ENCODE results near the gene SLC39A12.

The SLC39A12 gene

GRCh38 chr10:17965649-17966235, 14.0 kb downstream of the SLC39A12 start:
- DNase-seq: no peak

DNA sequence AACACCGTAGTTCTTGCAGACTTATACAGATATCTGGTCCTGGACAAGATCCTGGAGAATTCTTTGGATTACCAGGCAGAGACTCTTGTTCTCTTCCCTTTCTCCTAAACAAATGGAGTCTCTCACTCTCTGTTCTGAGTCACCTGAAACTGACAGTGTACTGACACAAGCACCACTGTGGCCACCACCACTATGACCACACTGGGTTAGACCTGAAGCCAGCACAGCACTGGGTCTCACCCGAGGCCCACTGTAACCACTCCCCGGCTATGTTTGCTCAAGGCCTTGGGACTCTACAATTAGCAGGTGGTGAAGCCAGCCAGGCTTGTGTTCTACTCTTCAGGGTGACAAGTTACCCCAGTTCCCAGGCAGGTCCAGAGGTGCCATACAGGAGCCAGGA, 22.8 kb downstream of the SLC39A12 start:
- DNase-seq: no peak

GRCh38 chr10:17980846-17981565, 29.3 kb downstream of the SLC39A12 start:
- no peak for DNase-seq

GRCh38 chr10:17981766-17982380, 30.2 kb downstream of the SLC39A12 start:
- DNase-seq: no peak

- DNase-seq: no peak
Observed at GRCh38 chr10:17984056-17984455, 32.3 kb downstream of the SLC39A12 start.

DNA sequence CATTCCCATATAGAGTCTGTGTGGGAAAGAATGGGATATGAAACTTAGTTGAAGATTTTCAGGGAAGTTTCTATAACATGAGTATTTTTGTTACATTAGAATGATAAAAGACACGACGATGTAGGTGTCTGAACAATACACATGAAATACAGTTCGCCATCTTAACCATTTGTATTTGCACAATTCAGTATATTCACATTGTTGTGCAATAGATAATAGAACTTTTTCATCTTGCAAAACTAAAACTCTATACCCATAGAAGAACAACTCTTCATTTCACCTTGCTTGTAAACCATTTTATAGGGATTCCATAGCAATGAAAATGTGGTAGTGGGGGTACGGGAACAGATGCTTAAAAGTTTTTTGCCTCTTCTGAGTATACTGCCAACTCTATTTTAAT, 32.8 kb downstream of the SLC39A12 start:
- DNase-seq: no peak

DNA sequence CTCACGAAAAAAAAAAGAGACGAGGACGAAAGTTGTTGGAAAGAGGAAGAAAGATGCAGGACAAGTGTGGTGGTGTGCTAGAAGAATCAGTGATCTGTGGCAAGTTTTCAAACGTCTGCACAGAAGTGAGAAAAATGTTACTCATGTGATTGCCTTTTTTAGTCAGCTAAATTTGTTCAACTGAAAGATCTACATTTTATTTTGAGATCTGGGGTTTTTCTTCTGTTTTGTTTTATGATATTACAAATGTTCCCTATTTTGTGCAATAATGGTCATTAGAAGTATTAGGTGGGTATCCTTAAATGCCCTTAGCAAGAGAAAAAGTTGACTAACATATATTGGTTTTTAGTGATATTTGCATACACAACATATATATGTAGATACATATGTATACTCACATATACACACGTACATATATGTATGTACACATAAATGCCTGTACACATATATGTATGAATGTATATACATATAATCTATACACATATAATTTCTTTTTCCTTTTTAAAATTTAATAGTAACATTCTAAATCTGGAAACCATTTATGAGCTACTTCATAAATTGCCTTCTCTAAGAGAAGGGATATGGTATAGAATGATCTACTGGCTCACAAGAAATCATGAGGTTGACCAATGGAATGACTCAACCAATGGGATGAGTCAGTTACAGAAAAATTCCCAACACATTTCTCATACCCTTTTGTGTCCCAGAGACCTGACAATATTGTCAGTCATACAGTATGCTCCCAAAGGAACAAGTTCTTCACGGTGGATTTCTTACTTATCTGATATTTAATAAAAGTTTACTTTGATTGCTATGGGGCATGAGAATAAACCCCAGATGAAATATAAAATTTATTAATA, 38.4 kb downstream of the SLC39A12 start:
- DNase-seq: no peak

- no peak for DNase-seq
Observed at GRCh38 chr10:17992266-17992665, 40.5 kb downstream of the SLC39A12 start.

- no peak for DNase-seq
Observed at GRCh38 chr10:17993361-17993760, 41.6 kb downstream of the SLC39A12 start.

DNA sequence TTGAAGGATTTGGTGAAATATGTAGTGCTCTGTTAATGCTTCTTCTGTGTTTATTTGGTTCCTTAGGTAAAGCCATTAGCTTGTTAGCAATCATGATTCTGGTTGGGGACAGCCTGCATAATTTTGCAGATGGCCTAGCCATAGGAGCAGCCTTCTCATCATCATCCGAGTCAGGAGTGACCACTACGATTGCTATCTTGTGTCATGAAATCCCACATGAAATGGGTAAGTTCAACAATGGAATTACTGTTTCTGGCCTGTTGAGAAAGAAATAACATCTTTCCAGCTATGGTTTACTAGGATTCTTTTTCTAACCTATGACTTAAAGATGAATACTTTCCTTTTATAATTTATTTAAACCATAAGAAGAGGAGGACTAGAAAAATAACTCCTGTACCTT, 48.9 kb downstream of the SLC39A12 start:
- no peak for DNase-seq

DNA sequence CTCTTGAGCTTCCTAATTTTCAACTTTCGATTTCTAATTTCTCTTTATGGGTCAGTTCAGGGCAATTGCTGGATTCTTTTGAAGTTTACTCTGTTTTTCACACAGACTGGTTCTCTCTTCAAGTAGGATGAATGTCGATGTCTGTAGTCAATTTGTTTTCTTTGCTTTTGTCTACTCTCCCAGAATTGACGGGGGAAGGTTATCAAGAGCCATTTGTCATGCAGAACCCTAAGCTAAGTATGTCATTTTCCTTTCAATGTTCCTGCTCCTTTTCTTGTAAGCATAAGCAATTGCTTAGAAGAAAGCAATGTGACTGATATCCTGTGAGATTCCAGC, 53.7 kb downstream of the SLC39A12 start:
- no peak for DNase-seq

GRCh38 chr10:18005781-18006456, 54.2 kb downstream of the SLC39A12 start:
- DNase-seq: no peak

DNA sequence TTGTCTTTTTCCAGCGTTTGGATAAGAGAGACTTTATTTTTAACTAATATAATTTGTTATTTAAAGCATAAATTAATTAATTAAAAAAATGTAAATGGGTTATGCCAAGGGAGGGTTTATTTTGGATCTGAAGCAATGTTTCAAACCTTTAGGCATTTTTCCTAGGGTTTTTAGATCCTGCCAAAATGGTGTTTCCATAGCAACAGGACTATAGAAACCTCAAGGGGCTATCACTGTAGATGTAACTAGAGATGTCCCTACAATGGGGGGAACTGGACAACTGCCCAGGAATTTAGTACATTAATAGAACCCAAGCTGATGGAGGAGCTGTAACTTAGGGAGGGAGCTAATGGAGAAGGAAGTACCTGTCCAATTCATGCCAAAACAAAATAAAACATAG, 57.3 kb downstream of the SLC39A12 start:
- no peak for DNase-seq

DNA sequence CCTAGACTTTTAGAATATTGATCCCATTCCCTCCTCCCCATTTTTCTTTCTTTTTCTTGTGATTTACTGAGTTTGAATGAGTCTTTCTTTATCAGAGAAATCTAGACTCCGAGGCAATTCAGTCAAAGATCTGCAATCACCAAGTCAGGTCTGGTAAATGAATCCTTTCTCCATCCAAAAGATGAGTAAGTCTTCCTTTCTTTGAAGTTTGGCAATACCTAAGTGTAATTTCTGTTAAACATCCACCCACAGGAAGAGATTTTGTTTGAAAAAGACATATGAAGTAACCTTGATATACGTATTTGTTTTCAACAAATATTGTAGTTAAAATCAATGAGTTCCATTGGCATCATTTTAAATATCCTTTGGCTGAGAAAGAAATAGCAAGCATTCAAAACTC, 58.3 kb downstream of the SLC39A12 start:
- no peak for DNase-seq

GRCh38 chr10:18020523-18020922, 68.8 kb downstream of the SLC39A12 start:
- no peak for DNase-seq

GRCh38 chr10:18021725-18022480, 70.2 kb downstream of the SLC39A12 start:
- no peak for DNase-seq

DNA sequence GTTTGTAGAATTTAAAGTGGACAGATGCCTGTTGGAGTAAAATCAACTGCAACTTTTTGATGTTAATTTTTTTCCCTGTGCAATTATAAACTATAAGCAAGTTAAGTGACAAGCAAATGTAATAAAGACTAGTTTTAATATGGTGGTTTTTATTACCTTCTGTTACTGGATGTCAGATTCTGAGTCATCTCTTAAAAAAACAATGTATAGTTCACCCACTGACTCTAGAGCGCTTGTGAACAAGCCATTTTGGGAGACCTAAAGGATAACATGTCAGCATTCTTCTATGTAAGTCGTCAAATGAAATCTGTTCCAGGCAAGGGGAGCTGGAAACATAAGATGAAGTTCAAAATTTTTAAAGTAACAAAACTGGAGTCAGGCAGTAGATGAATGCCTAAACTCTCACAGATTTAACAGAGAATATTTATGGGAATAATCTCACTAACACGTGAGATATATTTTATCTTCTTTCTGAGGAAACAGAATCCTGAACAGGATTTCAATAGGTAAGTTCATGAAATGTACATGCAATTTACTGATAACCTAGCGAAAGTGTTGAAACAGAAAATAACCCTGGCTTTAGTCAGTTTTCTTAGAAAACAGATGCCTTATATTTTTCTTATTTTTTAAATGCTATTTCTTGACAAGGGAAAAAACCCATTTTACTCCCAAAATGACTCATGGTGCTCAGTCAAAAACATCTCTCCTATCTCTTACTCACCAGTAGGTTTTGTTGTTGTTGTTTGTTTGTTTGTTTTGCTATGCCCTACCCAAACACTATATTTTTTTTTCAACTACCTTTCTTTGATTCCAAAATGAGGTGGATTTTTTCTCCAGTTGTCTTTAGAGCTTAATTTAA, 91.7 kb downstream of the SLC39A12 start:
- no peak for DNase-seq

- DNase-seq: no peak
Observed at GRCh38 chr10:18044976-18045720, 93.4 kb downstream of the SLC39A12 start.

- no peak for DNase-seq
Observed at GRCh38 chr10:18056583-18056982, 104.9 kb downstream of the SLC39A12 start.

- no peak for DNase-seq
Observed at GRCh38 chr10:18059826-18060559, 108.3 kb downstream of the SLC39A12 start.

Data from NCI-H1105 (cell line).